C4-2B (cell line): ENCODE data around the gene ASB8.

ENCODE experiments used
- CTCF ChIP-seq: fragments of 450-650 bp; conservative IDR thresholded peaks from 2 replicates; pipeline ENCODE4 v1.5.1; 2017; ENCODE audit warnings: mild to moderate bottlenecking
- ZFX ChIP-seq: fragments of 450-650 bp; IDR thresholded peaks from 2 replicates; pipeline ENCODE4 v1.6.1; 2017

- TF ChIP-seq CTCF = no peak
- no peak for TF ChIP-seq ZFX
These were observed 46.5 kb downstream of the ASB8 start for GRCh38 chr12:48110691-48111311.
